Activated T-cell treated with anti-CD3 and anti-CD28 coated beads for 4 hours (primary cell): ENCODE data around the gene CCL25.
"Not testable (repeated sequence)": the region's sequence is repeated elsewhere in the genome, so short reads cannot be mapped to it uniquely, and the experiment has no call there.

ENCODE experiments used
- DNase-seq: peaks from one replicate; pipeline ENCODE4 v3.0.0-alpha.2; 2020

CCL25 gene

DNA sequence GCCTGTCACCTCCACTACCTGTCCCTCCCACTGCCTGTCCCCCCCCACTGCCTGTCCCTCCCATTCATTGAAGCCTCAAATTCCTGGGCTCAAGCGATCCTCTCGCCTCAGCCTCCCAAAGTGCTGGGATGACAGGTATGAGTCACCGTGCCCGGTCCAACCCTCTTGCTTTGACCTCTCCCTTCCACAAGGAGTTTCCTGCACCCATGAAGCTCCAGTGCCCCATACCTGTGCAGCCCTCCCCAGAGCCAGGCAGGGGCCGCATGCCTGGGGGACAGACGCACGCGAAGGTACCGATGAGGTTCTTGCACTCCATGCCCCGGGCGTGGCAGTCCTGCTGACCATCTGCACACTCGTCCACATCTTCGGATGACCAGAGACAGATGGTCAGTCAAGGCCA is 34.3 kb downstream of the CCL25 start:
- DNase-seq: no peak

DNA sequence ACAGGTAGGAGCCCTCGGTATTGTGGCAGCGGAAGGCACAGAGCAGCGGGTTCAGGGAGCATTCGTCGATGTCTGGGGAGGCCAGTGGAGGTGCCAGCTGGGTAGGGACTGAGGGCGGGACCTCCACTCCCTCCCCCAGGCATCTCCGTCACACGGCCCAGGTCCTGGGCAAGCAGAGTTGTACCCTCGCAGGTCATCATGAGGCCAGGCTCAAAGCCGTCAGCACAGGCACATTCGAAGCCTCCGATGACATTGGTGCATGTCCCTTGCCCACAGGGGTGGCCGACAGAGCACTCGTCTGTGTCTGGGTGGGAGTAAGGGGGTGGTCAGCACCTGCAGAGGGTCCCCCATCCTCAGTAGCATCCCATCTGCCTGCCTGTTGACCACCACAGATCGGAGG is 35.3 kb downstream of the CCL25 start:
- DNase-seq: no peak

DNA sequence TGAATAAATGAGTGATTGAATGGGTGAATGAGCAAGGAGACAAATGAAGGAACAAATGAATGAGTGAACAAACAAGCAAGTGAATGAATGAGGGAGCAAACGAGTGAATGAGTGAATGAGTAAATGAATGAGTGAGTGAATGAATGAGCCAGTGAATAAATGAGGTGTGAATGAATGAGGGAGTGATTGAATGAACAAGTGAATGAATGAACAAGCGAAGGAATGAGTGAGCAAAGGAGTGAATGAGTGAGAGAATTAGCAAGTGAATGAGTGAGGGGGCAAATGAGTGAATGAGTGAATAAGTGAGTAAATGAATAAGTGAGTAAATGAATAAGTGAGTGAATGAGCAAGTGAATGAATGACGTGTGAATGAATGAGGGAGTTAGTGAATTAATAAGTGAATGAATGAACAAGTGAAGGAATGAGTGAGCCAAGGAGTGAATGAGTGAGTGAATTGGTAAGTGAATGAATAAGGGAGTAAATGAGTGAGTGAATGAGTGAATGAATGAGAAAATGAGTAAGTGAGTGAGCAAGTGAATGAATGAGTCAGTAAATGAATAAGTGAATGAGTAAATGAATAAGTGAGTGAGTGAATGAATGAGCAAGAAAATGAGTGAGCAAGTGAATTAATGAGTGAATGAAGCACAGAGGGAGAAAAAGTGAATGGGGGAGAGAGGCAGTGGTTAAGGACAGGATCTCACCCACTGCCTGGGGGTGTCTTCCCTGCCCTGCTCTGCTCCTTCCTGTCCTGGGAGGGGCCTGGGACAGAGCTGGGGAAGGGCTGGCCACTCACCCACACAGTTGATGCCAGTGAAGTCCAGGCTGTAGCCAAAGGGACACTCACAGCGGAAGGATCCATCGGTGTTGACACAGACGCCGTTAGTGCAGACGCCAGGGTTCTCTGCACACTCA is 36.4 kb downstream of the CCL25 start:
- no peak for DNase-seq

DNA sequence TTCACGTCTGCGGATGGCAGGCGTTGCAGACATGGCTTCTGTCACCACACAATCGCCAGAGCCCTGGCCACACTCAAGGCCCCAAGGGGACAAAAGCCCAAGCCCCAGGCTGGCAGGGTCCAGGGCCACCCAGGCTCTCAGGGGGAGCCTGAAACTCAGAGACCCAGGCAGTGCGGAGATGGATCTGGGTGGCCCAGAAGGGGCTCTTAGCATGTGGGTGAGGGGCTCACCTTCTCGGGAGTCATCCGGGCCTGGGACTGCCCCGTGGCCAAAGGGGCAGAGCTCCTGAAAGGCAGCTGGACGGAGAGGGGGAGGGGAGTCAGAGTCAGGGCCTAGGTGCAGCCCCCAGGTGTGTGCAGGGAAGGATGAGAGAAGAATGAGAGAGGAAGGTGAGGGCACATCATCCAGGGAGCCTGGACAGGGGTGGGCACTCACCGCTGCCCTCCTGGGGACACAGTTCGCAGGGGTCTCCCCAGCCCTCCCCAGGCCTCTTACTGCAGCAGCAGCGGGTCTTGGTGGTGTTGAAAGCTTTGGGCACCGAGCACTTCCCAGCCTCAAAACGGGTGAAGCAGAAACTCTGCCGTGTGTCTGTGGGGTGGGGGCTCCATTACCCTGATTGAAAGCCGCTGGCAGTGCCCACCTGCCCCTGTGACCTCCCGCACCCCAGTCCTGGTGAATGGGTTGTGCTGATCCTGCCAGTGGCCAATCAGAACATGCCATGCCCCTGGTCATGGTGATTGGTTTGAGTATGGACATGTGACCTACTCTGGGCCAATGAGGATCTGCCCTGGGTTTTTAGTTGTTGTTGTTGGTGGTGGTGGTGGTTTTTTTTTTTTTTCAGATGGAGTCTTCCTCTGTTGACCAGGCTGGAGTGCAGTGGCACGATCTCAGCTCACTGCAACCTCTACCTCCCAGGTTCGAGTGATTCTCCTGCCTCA is 37.4 kb downstream of the CCL25 start:
- DNase-seq: no peak

DNA sequence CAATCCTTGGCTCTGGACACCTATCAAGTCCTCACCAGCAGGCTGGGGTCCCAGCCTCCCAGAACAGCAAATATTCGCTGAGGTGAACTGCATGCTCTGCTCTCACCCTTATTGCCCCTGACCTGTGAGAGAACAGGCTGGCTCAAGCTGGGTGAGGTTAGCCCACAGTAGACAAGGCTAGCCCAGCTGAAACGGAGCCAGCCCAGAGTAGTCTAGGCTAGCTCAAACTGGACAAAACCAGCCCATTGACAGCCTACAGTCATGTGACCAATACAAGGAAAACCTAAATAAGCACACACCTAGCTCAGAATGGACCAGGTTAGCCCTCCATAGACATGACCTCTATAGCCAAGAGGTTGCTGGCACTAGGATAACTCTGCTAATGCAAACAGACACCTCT is 38.4 kb downstream of the CCL25 start:
- DNase-seq: no peak

DNA sequence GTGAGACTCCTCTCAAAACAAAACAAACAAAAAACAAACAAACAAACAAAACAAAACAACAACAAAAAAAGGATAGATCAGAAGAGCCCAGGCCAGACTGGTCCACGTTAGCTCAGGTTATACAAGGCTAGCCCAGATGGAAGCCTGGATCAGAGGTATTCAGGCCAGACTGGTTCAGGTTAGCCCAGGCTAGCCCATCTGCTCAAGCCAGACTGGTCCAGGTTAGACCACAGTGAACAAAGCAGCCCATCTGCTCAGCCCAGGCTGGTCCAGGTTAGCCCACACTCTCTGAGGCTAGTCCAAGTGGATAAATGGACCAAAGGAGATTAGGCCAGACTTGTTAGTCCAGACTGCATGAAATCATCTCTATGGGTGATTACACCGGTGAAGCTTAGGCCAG is 41.2 kb downstream of the CCL25 start:
- no peak for DNase-seq

DNA sequence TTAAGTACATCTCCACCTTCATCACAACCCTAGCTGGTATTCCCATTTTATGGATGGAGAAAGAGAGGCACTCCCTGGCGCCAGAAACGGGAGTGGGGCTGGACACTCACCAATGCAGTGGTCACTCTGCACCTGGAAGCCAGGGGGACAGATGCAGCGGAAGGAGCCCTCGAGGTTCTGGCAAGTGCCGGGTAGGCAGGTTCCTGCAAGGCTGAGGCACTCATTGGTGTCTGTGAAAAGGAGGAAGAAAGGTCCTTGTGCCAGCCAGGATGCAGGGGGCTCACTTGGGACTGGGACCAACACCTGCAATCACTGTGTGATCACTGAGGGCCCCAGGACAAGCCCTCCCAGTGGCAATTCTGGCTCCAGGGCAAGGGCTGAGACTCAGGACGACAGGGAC is 41.8 kb downstream of the CCL25 start:
- no peak for DNase-seq

DNA sequence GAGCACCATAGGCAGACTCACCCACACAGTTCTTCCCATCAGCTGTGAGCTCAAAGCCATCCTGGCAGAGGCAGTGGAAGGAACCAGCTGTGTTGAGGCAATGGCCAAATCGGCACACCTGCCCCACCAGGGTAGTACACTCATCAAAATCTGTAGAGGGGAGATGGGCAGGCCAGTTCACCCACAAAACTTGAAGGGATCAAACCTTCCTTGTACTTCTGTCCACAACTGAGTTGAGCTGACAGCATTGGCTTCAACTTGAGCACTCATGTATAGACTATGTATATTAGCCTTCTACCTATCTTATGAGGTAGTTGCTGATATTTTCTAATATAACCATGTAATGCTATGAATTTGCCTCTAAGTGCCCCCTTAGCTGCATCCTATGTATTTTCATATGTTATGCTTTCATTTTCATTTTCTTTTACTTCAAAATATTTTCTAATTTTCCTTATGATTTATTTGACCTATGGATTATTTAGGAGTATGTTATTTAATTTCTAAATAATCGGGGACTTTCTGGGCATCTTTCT is 42.9 kb downstream of the CCL25 start:
- DNase-seq: no peak

DNA sequence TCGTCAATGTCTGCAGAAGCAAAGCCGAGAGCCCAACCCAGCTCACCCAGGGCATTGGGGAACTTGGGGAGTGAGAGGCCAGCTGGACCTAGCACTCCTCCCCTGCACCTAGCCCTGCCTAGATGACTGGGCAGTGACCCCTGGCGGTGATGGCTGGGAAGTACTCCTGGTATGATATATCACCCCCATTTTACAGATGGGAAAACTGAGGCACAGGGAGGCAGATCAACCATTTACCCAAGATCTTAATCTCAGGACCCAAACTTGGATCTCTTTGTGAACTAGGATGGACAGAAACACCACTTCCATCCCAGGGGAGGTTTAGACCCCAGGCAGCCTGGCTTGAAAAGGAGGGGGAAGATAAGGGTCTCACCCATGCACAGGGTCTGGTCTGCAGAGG is 43.5 kb downstream of the CCL25 start:
- no peak for DNase-seq

DNA sequence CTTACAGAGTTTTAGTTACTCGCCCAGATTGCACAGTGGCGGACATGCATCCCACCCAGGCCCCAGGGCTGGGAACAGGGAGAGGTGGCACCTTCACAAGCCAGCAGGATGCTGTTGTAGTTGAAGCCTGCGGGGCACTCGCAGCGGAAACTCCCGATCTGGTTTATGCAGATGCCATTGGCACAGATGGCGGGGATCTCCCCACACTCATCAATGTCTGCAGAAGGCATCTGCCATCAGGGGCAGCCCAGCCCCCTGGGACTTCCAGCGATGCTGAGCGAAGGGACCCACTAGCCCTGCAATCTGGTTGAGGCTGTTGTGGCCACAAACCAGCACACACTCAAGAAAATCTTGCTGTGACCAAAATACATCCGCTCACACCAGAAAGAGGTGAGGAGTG is 44.6 kb downstream of the CCL25 start:
- no peak for DNase-seq

DNA sequence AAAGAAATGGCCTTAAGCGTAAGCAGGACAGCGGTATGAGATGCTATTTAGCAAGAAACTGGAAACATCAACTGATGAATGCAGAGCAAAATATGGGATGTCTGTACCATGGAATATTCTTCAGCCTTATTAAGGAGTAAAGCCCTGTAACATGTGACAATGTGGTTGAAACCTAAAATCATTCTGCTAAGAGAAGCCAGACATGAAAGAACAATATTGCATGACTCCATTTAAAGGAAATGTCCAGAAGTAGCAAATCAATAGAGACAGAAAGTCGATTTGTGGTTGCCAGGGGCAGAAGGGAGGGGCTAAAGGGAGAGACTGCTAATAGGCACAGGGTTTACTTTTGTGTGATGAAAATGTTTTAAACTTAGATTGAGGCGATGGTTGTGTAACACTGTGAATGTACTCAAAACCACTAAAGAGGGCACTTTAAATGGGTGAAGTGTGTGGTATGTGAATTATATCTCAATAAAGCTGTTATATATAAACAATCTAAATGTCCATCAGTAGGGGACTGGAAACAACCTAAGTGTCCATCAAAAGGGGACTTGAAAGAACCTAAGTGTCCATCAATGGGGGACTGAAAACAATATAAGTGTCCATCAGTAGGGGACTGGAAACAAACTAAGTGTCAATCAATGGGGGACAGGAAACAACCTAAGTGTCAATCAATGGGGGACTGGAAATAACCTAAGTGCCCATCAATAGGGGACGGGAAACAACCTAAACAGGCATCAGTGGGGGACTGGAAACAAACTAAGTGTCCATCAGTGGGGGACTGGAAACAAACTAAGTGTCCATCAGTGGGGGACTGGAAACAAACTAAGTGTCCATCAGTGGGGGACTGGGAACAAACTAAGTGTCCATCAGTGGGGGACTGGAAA is 45.4 kb downstream of the CCL25 start:
- no peak for DNase-seq

DNA sequence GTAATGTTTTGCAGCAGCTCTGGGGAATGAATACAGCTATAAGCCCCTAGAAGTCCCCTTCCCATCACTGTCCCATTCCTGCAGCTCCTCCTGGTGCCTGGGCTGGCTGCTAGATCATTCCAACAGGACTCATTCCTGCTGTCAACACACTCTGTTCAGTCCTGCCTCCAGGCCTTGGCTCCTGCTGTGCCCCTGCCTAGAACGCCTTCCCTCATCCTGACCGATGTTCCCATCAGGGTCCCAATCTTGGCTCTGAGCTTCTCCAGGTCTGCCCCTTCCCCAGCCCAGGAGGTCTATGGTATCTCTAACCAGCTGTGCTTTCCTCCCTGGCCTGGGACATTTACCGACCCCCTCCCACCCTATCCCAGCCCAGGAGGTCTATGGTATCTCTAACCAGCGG is 48.8 kb downstream of the CCL25 start:
- no peak for DNase-seq

DNA sequence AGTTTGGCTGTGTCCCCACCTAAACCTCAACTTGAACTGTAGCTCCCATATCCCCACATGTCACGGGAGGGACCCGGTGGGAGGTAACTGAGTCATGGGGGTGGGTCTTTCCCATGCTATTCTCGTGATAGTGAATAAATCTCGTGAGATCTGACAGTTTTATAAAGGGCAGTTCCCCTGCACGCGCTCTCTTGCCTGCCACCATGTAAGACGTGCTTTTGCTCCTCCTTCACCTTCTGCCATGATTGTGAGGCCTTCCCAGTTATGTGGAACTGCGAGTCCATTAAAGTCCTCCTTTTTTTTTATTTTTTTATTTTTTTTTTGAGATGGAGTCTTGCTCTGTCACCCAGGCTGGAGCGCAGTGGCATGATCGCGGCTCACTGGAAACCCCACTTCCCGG is 49.4 kb downstream of the CCL25 start:
- DNase-seq: not testable (repeated sequence)

DNA sequence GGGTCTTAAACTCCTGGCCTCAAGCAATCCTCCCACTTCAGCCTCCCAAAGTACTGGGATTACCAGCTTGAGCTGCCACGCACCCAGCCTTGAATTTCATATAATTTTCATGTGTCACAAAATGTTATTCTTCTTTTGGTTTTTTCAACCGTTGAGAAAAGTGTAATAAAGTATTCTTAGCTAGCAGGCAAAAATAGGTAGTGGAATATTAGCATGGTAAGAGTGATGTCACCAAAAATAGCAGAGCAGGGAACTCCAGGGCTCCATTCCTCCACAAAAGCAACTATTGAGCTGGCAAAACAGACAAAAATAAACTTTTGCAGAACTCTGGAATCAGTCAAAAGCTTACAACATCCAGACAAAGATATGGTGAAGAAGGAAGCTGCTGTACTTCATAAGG is 52.9 kb downstream of the CCL25 start:
- no peak for DNase-seq

DNA sequence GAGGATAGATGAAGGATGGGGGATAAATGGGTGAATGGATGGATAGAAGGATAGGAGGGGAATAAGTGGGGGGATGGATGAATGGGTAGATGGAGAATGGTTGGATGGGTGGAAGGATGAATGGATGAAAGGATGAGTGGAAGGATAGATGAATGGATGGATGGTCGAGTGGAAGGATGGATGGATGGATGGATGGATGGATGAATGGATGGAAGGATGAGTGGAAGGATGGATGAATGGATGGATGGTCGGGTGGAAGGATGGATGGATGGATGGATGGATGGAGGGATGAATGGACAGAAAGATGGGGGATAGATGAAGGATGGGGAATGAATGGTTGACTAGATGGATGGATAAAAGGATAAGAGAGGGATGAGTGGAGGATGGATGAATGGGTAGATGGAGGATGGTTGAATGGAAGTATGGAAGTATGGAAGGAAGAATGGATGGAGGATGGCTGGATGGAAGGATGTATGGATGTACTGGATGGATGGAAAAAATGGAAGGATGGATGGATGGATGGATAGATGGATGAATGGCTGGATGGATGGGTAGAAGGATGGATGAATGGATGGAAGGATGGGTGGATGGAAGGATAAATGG is 54.8 kb downstream of the CCL25 start:
- no peak for DNase-seq

DNA sequence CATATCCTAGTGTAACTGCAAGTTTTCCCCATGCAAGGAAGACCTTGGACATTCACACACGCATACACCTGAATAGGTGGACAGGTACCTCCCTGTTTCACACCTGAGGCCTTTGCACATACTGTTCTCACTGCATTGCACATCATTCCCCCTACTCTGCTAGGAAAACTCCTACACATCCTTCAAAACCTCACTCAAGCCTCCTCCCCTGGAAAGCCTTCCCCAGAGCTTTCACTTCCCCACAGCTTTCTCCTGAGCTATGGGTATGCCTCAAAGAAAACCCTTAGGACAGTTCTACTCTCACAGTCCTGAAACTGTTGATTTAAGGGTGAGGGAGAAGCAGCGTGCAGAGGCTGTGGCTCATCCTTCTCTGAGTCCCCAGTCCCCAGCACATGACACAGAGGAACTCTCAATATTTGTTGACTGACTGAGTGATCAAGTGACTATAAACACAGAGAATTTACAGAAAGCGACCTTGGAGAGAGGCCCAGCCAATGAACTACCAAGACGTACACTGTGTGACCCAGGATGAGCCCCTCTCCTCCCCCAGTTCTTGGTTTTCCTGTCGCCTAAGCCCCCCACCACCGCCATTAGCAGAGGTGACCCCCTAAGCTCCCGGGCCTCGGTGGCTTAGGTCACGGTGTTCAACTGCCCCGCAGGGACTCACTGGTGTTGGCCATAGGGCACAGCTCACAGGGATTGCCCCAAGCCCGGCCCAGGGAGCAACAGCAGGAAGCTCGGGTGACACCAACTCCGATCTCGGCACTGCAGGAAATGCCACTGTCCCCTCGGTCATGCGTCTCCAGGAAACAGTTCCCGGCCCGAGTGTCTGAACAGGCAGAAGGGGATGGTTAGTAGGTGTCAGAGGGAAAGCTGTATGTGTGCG is 56.2 kb downstream of the CCL25 start:
- DNase-seq: no peak

DNA sequence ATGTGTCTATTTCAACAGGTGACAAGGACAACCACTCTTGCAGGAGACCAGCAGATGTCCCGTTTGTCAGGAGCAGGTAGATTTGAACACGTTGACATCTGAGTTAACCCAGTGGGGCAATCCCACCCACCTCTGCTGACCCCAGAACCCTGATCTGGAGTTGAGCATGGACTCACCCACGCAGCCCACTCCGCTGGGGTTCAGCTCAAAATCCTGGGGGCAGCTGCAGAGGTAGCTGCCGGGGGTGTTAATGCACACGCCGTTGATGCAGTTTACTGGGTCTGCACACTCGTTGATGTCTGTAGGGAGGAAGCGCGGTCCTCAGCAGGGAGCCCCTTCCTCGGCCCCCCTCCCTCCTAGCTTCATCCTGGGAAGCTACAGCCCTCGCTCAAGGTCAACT is 56.9 kb downstream of the CCL25 start:
- no peak for DNase-seq

DNA sequence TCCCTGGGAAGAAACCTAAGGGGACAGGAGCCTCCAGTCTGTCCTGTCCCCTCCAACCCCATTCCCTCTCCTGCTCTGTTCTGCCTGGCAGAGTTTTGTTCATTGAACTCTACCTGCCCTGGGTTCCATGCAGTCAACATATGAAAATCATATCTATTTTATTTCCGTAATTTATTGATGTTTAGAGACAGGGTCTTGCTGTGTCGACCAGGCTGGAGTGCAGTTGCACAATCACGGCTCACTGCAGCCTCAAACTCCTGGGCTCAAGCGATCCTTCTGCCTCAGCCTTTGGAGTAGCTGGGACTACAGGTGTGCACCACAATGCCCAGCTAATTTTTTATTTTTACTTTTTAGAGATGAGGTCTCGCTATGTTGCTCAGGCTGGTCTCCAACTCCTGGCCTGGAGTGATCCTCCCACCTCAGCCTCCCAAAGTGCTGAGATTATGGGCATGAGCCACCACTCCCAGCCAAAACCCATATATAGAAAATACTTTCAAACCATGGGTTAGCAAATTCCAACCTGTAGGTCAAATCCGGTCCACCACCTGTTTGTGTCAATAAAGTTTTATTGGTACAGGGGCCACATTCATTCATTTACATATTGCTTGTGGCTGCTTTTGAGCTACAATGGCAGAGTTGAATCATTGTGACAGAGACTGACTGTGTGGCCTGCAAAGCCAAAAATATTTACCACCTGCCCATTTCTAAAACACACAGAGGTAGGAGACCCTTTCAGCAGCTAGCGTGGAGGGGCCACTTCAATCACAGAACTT is 57.5 kb downstream of the CCL25 start:
- DNase-seq: no peak

DNA sequence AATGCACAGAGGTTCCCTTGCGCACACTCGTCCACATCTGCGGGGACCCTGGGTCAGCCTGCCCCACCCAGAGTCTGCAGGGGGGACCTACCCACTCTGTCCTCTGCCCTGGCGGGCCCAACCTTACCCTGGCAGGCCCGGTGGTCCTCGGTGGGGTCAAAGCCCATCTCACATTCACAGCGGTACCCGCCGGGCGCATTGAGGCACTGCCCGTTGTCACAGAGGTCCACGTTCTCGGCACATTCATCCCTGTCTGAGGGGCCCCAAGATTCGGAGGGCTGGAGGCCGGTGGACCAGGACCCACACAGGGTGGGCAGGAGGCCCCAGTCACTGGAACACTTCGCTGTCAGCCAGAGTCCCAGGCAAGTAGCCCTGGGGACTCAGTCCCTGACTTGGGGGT is 58.4 kb downstream of the CCL25 start:
- DNase-seq: no peak

DNA sequence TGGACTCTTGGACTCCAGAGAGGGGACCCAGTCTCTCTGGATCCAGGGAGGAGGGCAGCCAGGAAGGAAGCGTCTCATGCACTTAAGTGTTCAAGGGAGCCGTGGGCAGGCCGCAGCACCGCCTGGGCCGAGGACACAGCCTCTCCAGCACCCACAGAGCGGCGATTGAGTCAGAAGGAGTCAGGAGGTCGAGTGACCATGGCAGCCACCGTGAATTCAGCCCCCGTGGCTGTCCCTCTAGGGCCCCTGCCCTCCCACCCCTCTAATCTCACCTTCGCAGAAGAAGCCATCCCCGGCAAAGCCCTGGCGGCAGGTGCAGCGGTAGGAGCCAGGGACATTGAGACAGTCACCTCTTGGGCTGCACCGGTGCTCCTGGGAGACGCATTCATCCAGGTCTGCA is 58.8 kb downstream of the CCL25 start:
- no peak for DNase-seq
